WTC11 (cell line): ENCODE results near the gene PTGDR.

Experiments used
- NFE2L1 ChIP-seq: sonication (generic); formaldehyde crosslinking; IDR thresholded peaks from 2 replicates; pipeline ENCODE4 v1.8.1; 2023; ENCODE audit warnings: missing genetic modification reagents
- OVOL2 ChIP-seq: fragments of 250-450 bp; sonication (Bioruptor Pico); IDR thresholded peaks from 2 replicates; pipeline ENCODE4 v1.9.0; 2021; ENCODE audit warnings: mild to moderate bottlenecking, borderline replicate concordance
- SMAD3 ChIP-seq: sonication (generic); formaldehyde crosslinking; IDR thresholded peaks from 2 replicates; pipeline ENCODE4 v1.8.0; 2022; ENCODE audit warnings: missing genetic modification reagents, mild to moderate bottlenecking, borderline replicate concordance
- ZNF138 ChIP-seq: sonication (generic); formaldehyde crosslinking; conservative IDR thresholded peaks from 2 replicates; pipeline ENCODE4 v1.8.1; 2022; ENCODE audit warnings: mild to moderate bottlenecking, moderate library complexity, missing genetic modification reagents
- TF ChIP-seq, protein P1 (sequence below): fragments of 200-600 bp; IDR thresholded peaks from 2 replicates; pipeline ENCODE4 v1.8.0; 2022; ENCODE audit warnings: antibody characterized with exemption
- TF ChIP-seq, protein P2 (sequence below): sonication (generic); formaldehyde crosslinking; IDR thresholded peaks from 2 replicates; pipeline ENCODE4 v1.8.1; 2023; ENCODE audit warnings: mild to moderate bottlenecking, missing genetic modification reagents
- TF ChIP-seq, protein P3 (sequence below): sonication (generic); formaldehyde crosslinking; IDR thresholded peaks from 2 replicates; pipeline ENCODE4 v1.8.0; 2022; ENCODE audit warnings: mild to moderate bottlenecking, missing genetic modification reagents
- TF ChIP-seq, protein P4 (sequence below): sonication (generic); formaldehyde crosslinking; IDR thresholded peaks from 2 replicates; pipeline ENCODE4 v1.8.0; 2022; ENCODE audit warnings: mild to moderate bottlenecking, missing genetic modification reagents

DNA sequence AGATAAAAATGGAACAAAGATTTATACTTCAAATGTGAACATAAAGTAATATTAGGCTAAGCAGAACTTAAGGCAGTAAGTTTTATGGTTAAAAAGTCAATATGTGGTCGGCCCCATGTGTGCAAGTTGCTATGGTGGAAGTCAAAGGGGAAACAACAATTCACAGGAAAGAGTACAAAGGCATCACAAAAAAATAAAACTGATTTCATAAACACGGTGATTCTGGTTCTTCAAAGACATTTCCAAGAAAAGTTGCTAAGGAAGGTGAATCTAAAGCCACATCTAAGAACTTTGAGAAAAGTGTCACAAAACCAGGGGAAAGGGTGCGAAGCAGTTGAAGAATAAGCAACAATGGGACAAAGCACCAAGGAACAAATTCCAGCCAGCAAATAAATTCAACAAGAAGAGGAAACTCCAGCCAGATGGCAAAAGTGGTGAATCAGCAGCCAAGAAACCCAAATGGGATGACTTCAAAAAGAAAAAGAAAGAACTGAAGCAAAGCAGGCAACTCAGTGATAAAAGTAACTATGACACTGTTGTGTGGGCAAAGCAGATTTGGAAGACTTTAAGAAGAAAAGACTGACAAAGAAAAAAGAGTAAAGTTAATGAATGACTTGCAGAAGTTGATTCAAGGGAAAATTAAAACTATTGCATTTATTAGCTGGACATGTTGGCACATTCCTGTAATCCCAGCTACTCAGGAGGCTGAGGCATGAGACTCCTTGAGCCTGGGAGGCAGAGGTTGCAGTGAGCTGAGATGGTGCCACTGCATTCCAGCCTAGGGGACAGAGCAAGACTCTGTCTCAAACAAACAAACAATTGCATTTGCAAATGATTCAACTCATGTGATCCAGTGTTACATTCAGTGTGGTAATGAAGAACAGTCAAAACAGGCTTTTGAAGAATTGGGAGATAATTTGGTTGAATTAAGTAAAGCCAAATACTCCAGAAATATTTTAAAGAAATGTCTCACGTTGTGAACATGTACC lies 19.5 kb downstream of the PTGDR start:
- TF ChIP-seq, protein P1, sequence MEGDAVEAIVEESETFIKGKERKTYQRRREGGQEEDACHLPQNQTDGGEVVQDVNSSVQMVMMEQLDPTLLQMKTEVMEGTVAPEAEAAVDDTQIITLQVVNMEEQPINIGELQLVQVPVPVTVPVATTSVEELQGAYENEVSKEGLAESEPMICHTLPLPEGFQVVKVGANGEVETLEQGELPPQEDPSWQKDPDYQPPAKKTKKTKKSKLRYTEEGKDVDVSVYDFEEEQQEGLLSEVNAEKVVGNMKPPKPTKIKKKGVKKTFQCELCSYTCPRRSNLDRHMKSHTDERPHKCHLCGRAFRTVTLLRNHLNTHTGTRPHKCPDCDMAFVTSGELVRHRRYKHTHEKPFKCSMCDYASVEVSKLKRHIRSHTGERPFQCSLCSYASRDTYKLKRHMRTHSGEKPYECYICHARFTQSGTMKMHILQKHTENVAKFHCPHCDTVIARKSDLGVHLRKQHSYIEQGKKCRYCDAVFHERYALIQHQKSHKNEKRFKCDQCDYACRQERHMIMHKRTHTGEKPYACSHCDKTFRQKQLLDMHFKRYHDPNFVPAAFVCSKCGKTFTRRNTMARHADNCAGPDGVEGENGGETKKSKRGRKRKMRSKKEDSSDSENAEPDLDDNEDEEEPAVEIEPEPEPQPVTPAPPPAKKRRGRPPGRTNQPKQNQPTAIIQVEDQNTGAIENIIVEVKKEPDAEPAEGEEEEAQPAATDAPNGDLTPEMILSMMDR = no peak
- TF ChIP-seq, protein P2, sequence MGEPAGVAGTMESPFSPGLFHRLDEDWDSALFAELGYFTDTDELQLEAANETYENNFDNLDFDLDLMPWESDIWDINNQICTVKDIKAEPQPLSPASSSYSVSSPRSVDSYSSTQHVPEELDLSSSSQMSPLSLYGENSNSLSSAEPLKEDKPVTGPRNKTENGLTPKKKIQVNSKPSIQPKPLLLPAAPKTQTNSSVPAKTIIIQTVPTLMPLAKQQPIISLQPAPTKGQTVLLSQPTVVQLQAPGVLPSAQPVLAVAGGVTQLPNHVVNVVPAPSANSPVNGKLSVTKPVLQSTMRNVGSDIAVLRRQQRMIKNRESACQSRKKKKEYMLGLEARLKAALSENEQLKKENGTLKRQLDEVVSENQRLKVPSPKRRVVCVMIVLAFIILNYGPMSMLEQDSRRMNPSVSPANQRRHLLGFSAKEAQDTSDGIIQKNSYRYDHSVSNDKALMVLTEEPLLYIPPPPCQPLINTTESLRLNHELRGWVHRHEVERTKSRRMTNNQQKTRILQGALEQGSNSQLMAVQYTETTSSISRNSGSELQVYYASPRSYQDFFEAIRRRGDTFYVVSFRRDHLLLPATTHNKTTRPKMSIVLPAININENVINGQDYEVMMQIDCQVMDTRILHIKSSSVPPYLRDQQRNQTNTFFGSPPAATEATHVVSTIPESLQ = no peak
- TF ChIP-seq ZNF138 (CRISPR knock-in tag) = no peak
- TF ChIP-seq, protein P3, sequence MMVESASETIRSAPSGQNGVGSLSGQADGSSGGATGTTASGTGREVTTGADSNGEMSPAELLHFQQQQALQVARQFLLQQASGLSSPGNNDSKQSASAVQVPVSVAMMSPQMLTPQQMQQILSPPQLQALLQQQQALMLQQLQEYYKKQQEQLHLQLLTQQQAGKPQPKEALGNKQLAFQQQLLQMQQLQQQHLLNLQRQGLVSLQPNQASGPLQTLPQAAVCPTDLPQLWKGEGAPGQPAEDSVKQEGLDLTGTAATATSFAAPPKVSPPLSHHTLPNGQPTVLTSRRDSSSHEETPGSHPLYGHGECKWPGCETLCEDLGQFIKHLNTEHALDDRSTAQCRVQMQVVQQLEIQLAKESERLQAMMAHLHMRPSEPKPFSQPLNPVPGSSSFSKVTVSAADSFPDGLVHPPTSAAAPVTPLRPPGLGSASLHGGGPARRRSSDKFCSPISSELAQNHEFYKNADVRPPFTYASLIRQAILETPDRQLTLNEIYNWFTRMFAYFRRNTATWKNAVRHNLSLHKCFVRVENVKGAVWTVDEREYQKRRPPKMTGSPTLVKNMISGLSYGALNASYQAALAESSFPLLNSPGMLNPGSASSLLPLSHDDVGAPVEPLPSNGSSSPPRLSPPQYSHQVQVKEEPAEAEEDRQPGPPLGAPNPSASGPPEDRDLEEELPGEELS (CRISPR knock-in tag) = no peak
- TF ChIP-seq, protein P4, sequence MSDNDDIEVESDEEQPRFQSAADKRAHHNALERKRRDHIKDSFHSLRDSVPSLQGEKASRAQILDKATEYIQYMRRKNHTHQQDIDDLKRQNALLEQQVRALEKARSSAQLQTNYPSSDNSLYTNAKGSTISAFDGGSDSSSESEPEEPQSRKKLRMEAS (CRISPR knock-in tag) = no peak
- no peak for TF ChIP-seq SMAD3
- no peak for TF ChIP-seq OVOL2 (CRISPR knock-in tag)
- no peak for TF ChIP-seq NFE2L1
